ELF-1 (cell line): ENCODE results near the gene CALML5.
"Not testable (repeated sequence)": the region's sequence is repeated elsewhere in the genome, so short reads cannot be mapped to it uniquely, and the experiment has no call there.

Source experiments
- DNase-seq: peaks from one replicate; pipeline ENCODE4 v3.0.0-alpha.2; 2016; ENCODE audit warnings: low read depth, low spot score

CALML5 gene

DNA sequence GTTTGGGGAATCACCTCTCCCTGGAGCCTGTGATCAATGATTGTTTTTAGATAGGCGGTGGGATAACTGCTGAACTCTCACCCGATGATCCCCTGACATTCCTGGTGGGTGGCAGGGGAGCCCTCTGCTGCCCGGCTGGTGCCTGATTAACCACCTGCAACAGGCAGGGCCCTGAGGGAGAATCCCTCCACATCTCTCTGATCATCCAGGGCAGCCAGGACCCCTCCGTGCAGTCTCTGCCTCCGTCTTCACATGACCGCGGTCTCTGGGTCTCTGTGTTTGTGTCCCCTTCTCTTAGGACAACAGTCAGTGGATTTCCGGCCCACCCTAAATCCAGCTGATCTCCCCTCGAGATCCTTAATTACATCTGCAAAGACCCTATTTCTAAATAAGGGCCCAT, 17.4 kb downstream of the CALML5 start:
- DNase-seq: no peak

DNA sequence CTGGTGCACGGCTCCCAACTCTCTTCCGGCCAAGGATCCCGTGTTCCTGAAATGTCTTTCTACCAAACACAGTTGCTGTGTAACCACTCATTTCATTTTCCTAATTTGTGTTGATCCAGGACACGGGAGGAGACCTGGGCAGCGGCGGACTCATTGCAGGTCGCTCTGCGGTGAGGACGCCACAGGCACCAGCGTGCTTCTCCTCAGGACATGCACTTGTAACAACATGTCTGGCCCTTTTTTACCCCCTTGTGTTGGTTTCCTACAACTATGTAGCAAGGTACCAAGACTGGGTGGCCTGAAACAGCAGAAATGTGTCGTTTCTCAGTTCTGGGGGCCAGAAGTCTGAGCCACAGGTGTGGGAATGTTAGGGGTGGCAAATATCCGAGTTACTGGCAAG, 18.2 kb downstream of the CALML5 start:
- DNase-seq: no peak

DNA sequence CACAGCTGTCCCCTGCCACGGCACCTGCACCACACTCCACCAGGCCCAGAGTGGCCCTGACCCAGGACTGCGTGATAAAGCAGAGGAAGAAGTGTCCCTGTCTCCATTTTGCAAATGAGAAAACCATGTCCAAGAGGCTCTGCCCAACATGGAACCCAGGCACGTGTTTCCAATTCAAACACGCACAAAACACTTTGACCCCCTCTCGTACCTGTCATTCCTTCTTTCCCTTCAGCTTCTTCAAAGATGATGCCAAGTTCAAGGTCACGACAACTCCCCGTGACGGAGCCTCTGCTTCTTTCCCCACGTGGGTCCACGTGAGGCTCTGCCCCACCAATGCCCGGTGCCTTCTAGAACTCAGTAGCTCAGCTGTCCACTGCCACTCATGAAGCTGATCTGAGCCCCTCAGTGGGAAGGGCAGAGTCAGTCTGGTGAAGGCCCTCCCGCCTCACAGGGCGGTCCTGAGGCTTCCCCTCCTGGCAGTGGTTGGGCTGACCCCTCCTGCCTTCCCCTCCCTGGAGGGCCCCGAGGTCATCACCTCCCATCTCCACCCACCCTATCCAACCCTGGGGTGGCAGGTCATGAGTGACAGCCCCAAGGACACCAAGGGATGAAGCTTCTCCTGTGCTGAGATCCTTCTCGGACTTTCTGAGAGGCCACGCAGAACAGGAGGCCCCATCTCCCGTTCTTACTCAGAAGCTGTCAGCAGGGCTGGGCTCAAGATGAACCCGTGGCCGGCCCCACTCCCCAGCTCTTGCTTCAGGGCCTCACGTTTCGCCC, 19.0 kb downstream of the CALML5 start:
- DNase-seq: no peak

DNA sequence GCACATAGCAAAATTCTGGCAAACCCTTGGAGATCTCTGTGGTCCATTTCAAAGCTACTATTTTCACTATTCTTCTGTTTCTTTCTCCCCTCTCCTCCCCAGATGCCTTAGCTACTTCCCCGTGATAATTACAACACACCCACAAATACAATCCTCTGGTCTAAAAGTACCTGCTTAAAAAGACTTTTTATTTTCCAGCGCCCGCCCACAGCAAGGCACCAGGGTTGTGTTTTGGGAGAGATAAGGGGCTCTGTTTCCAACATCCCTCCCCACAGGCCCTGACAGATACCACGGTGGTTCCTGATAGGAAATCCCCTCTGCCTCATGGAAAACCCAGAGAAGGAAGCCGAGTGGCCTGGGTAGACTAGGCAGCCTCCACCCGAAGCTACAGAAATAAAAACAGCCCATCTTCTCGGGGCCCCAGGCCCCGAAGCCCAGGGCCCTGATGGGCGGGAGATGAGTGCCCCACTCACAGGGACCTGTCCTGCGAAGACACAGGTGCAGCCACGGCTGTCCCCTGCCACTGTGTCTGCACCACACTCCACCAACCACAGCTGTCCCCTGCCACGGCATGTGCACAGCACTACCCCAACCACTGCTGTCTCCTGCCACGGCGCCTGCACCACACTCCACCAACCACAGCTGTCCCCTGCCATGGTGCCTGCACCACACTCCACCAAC, 19.7 kb downstream of the CALML5 start:
- DNase-seq: no peak

DNA sequence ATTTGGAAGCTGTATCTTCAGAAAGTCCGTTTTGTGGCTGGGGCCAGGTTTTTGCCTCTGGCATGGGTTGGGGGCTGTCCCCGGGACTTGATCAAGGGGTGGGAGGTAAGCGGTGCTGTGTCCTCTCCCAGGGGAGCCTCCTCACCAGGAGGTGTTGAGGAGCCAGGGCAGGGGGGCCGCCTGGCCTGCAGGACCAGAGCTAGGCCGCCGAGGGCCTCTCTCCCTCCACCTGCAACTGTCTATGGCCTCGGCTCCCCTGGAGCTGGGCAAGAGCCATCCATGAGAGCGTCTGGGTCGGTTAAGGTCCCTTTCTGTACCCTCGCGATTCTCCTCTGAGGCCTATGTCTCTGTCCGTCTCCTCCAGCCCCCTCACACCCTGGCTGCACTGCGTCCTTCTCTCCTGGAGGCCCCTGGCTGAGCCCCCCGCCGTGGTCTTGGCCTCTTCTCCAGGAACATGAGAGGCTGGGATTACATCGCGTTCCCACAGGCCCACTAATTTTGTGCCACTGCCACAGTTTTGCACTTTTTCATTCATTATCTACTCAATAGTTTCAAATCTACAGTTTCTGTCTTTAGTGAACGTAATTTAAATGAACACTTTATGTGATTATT, 20.6 kb downstream of the CALML5 start:
- no peak for DNase-seq

DNA sequence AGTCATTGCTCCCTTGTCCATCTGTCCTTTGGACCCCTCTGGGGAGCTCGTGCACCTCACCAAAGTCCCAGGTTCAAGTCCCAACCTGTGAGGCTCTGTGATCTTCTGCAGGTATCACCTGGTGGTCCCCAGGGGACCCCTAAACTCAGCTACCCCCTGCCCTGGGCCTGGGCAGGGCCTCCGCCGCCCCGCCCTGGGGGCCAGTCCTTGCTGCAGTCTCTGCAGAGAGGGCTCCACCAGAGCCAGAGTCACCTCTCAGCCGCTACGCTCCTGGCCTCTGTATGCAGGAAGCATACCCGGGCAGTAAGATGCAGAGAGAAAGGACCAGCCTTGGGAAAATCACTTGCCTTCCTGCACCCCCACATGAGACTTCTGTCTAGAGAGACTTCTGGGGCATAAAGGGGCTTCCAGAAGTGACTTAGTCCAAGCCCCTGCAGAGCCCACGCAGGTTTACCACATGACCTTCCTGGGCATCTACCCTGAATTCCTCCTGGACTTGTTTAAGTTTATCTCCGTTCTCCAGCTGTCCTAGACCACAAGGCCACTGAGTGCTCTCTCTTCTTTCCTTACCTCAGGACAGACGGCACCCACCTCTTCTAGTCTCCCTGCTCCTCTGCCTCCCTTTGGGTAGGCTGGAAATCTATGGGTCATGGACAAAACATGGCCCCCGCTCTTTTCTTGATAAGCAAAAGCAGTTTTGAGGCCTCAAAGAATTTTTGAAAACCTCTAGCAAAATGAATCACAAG, 21.2 kb downstream of the CALML5 start:
- DNase-seq: no peak

DNA sequence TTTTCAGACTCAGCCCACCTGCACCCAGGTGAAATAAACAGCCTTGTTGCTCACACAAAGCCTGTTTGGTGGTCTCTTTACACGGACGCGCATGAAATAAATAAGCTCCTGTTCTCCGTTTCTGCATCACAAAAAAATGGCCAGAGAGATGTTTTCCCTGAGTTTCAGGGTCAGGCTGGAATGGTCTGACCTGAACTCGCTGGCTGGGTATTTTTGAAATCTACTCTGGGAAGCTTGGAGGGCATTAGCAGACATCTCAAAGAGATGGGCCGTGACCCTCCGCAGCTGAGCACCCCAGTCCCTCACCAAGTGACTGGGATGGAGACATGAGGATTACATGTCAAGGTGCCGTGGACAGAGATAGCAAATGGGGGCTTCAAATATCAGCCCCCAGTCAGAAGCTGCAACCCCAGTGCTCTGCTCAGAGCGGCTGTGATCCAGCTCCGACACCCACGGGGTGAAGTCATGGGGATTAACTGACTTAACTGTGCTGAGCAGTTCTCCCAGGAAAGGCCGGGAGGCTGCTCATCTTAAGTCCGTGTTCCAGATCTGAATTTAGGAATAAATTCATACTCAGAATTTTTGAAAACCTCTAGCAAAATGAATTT, 22.3 kb downstream of the CALML5 start:
- no peak for DNase-seq

DNA sequence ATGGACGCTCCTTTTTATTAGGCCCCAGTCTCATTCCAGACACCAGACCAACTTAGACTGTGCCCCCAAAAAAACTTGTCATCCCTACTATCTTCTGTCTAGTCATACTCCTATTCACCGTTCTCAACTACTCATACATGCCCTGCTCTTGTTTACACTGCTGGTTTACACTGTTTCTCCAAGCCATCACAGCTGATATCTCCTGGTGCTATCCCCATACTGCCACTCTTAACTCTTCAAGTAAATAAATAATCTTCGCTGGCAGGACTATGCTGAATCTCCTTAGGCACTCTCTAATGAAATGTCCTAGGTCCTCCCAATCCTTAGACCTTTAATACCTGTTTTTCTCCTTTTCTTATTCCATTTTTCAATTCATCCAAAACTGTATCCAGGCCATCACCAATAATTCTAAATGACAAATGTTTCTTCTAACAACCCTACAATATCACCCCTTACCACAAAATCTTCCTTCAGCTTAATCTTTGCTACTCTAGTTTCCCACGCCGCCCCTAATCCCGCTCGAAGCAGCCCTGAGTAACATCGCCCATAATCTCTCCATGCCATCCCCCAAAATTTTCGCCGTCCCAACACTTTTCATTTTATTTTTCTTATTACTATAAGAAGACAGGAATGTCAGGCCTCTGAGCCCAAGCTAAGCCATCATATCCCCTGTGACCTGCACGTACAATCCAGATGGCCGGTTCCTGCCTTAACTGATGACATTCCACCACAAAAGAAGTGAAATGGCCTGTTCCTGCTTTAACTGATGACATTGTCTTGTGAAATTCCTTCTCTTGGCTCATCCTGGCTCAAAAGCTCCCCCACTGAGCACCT, 23.2 kb downstream of the CALML5 start:
- DNase-seq: not testable (repeated sequence)

DNA sequence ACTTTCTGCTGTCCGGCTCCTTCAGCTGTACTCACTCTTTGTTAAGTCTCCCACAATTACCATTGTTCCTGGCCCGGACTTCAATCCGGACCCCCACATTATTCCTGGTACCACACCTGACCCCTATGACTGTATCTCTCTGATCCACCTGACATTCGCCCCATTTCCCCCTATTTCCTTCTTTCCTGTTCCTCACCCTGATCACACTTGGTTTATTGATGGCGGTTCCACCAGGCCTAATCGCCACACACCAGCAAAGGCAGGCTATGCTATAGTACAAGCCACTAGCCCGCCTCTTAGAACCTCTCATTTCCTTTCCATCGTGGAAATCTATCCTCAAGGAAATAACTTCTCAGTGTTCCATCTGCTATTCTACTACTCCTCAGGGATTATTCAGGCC, 24.3 kb downstream of the CALML5 start:
- not testable (repeated sequence) for DNase-seq

DNA sequence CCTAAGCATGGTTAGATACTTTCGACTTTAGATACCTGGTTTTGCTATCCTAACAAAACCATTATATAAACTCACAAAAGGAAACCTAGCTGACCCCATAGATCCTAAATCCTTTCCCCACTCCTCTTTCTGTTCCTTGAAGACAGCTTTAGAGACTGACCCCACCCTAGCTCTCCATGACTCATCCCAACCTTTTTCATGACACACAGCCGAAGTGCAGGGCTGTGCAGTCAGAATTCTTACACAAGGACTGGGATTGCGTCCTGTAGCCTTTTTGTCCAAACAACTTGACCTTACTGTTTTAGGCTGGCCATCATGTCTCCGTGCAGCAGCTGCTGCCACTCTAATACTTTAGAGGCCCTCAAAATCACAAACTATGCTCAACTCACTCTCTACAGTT, 24.7 kb downstream of the CALML5 start:
- not testable (repeated sequence) for DNase-seq

DNA sequence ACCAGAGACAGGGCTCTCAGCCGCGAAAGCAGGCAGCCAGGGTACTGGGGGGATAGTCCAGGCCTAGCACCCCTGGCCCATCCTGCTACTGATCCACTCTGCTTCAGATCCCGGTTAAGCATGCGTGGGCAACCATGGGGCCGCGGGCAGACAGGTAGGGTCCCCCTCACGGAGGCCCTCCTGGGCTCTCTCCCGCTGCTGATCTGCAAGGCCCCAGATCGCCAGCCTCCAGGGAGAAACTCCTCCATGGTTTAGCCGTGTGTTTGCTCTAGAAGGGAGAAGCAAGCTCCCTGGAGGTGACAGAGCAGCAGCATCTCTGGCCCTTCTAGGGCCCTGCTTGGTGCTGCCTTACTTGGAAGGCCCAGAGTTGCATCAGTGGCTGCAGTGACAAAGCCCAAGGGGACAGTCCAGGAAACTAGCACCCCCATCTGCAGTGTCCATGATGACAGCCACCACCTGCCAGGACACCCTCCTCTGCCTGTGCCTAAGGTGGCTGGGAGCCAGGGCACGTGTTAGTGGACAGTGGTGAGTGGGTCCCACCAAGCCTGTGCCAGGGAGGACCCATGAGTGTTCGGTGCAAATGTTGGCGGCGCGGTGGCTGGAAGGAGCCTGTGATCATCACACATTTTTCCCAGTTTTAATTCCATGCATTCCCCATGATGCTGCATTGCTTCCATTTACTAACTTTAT, 29.2 kb downstream of the CALML5 start:
- DNase-seq: no peak

DNA sequence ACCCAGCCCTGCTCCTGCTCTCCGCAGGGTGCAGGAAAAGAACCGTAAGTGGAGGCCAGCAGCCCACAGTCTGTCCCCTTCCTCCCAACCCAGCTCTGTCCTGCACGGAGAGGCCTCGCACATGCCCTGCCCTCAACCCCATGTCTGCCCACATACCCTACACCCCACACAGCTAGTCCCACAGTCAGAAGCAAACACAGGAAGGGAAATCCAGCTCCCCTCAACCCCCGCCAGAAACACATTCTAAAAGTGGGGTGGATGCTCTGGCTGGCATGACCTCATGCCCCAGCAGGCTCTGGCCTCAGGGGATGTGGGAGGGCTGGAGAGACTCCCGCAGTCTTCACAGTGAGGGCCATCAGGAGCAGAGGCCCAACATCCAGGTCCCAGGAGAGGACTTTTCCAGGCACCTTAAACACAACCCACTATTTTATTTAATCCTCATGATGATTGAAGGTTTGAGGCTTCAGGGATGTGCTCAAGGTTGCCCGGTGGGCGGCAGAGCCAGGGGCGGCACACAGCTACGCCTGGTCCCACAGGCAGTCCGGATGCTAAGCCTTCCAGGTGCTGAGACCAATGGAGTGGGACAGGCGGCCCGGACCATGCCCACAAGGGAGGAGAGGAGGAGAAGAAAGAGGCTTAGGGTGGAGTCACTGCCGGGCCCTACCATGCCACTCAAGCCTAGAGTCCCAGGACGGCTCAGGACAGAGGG, 29.9 kb downstream of the CALML5 start:
- no peak for DNase-seq

DNA sequence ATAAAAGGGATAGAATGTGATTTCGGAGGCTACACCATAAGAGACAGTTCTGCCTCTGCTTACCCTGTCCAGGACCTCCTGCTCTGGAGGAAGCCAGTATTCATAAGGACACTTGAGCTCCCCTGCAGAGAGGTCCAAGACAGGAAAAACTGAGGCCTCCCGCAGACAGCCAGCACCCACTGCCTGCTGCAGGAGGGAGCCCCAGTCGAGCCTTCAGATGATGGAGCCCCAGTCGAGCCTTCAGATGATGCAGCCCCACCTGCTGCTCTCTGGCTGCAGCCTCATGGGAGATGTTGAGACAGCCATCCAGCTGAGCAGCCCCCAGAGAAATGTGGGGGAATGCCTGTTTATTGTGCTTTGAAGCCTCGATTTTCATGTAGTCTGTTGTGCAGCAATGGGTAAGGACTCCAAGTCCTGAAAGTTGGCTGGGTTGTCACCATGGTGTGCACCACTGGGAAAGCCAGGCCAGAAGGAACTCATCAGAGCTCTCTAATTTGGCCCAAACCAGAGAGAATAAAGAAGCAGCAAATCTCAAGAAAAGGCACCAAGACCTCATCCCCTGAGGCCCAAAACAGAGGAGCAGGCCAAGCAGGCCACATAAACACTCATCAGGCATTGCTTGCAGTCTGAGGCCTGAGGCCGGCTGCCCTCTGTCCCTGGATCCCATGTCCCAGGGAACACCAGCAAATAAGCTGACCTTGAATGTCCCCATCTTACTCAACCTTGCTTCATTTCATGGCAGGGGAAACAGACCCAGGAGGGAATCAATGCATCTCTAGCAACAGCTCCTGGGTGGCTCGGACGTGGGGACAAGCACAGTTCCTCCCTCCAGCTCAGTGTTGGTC, 30.9 kb downstream of the CALML5 start:
- DNase-seq: no peak

DNA sequence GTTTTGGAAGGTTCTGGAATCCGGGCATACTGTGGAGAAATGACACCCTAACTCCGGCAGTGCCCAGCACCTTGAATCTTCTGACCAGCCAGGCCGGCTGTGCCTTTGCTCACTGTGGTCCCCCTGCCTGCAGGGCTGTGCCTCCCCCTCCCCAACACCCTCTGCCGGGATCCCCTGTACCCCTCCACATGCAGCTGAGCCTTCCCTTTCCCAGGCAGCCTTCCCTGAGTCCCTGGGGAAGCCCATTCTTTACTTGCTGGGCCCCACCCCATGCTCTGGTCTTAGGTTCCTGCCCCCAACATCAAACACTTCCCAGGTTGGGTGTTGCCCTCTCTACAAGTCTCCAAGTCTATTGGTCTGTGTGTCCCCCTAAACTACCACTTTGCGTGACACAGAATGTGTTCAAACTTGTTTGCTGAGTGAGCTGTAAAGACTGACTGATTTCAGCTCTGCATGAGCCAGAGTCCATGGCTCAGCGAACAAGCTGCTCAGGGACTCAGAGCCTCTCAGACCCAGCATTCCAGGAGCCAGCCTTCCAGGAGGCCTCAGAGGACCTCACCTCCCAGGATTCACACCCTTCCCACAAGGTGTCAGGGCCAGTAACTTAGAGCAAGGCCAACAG, 31.6 kb downstream of the CALML5 start:
- no peak for DNase-seq

DNA sequence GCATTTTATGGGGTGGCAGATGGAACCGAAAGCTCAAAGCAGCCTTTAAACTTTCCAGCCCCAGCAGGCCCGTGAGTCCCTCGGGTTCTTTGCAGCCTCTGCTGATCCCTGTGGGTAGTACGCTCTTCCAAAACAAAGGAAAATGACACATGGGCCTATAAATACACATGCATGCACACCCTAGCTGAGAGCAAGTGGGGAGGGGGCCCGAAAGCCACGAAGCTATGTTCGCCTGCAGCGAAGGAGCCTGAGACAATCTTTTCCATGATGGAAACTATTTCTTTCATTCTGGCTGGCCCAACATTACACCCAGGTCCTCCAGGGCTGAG, 32.2 kb downstream of the CALML5 start:
- no peak for DNase-seq

DNA sequence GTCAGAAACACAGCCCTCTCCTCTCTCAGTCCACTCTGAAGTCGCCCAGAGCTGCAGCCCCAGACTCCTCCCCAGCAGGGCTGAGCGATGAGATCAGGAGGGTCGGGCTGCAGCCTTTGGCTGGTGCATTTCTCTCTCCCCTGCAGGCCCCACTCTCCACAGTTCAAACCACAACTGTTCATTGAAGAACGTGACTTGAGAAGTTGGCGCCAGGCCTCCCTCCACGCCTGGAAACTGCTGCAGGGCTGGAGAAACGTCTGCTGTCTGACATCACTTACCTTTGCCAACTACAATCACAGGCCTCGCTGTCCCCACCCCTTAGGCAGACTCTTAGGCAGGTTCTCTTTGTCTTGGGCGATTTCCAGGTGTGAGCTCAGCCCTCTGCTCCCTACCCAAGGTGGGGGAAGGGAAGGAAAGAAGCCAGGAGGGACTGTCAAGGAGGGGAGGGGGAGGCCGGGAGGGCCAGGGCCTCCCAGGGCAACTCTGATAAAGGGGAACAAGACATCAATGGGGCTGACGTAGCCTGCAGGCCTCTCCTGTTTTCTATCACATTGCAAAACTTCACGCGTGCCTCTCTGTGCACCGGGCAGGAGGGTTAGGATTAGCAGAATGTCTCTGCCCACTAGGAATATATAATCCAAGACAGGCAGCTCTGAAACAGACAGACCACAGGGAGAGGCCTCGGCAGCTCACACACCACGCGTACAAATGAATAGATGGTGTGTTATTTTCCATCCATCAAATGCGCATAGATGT, 32.7 kb downstream of the CALML5 start:
- peak; percentile 99 for DNase-seq

DNA sequence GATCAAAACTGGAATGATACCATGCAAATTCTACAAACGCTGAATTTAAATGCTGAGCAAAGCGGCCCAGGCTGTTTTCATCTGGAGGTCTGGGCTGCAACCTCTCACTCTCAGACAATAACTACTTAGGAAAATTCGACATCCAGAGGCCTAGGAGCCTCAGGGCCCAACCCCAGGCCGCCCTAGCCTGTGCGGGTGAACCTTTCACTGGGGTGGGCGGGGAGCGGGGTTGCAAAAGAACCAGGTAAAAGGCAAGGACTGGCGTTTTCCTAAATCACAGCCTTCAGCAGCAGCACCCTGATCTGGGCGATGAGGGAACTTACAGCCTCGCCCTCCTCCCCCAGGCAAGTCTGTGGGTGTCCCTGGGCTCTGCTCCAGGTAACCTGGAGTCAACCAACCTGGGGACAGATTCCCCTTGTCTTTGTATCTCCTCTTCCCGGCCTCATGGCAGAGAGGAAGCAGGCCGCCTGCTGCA, 33.4 kb downstream of the CALML5 start:
- DNase-seq: no peak

DNA sequence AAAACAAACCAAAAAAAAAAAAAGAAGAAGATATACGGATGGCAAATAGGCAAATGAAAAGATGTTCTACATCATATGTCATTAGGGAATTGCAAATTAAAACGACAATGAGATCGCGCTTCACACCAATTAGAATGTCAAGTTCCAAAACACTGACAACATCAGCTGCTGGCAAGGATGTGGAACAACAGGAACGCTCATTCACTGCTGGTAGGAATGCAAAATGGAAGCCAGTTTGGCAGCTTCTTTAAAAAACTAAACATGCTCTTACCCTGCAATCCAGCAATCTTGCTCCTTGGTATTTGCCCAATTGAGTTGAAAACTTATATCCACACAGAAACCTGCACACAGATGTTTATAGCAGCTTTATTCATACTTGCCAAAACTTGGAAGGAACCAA, 34.8 kb downstream of the CALML5 start:
- DNase-seq: no peak
